GM12891 (cell line): ENCODE data around the gene SOWAHA.

Source experiments
- POLR2A ChIP-seq: IDR thresholded peaks from 2 replicates; pipeline ENCODE4 v1.6.1; 2011; ENCODE audit warnings: low read depth, low read length, control low read depth
- POLR2AphosphoS5 ChIP-seq: IDR thresholded peaks from 2 replicates; pipeline ENCODE4 v1.6.1; 2011; ENCODE audit warnings: low read depth, low read length, control low read depth
- SPI1 ChIP-seq: IDR thresholded peaks from 2 replicates; pipeline ENCODE4 v1.6.1; 2011; ENCODE audit warnings: low read depth, low read length, control low read depth

DNA sequence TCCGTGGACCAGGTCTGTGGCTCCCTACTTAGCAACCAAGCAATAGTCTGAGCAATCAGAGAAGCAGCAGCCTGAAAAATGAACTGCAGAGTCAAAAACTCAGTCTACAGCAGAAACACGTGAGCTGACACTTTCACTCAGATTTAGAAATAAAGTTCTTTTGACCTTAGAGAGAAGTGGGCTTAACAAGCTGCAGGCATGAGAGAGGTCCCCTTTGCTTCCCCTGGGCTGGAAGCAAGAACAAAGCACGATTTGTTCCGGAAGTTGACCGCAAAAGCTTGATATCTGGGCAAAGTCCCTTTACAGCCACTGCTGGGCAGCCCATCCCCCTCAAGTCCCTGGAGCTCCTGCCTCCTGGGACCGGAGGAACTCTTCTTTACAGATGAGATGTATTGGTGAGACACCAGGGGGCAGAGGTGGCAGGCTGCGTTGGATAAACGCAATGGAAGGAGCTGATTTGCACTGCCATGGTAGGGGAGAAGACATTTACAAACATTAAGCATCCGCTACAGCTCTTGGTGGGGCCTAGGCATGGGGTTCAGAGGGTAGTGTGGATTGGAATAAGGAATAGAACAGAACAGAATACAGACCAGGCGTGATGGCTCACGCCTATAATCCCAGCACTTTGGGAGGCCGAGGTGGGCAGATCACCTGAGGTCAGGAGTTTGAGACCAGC is 5.8 kb upstream of the SOWAHA start:
- TF ChIP-seq POLR2A (no peak), POLR2AphosphoS5 (no peak), SPI1 (no peak)
